ENCODE data around the gene PANK1. TPM values are rescaled to one million over a fixed set of nuclear protein-coding genes. Genes with fewer than 3 reads are reported as not detected.

The PANK1 gene
- total and polyA plus RNA-seq, 2 of the 8 experiments (the other 6 are each of a cell fraction or from before 2014, with no cell fraction given) = 18.5 to 40.4 TPM

- TF ChIP-seq HDAC6 (IDR thresholded peaks at IDR 0.05; ENCODE audit: low read depth, low read length) = no peak
- no peak for TF ChIP-seq BCL11A (IDR thresholded peaks at IDR 0.05; ENCODE audit: low read depth in 2 of 2, low read length in 2 of 2)
- no peak for TF ChIP-seq TCF12 (IDR thresholded peaks at IDR 0.05; ENCODE audit: low read depth, low read length)
- no peak for TF ChIP-seq SP1 (IDR thresholded peaks at IDR 0.05; ENCODE audit: low read depth, low read length)
- no peak for TF ChIP-seq GABPA (IDR thresholded peaks at IDR 0.05; ENCODE audit: borderline replicate concordance, insufficient read depth, low read length)
- no peak for TF ChIP-seq EP300 (IDR thresholded peaks at IDR 0.05; ENCODE audit: borderline replicate concordance in 1 of 2, low read depth in 2 of 2, low read length in 2 of 2)
- no peak for TF ChIP-seq JUND (IDR thresholded peaks at IDR 0.05; ENCODE audit: low read length)
- no peak for TF ChIP-seq FOSL1 (IDR thresholded peaks at IDR 0.05; ENCODE audit: insufficient read depth, low read depth, low read length)
- no peak for TF ChIP-seq NANOG (IDR thresholded peaks at IDR 0.05; ENCODE audit: insufficient read depth, low read depth, low read length, poor library complexity, severe bottlenecking)
- no peak for TF ChIP-seq CTCF (IDR thresholded peaks at IDR 0.05; ENCODE audit: control extremely low read depth in 1 of 3, insufficient read depth in 1 of 3, low read depth in 1 of 3, low read length in 3 of 3)
Measured at GRCh38 chr10:89645742-89646172, 715 bp upstream of the PANK1 start (continued).

Measured in H1 (cell line).